ENCODE data around the gene NTRK2.
"Not testable (repeated sequence)": the region's sequence is repeated elsewhere in the genome, so short reads cannot be mapped to it uniquely, and the experiment has no call there.

DNA sequence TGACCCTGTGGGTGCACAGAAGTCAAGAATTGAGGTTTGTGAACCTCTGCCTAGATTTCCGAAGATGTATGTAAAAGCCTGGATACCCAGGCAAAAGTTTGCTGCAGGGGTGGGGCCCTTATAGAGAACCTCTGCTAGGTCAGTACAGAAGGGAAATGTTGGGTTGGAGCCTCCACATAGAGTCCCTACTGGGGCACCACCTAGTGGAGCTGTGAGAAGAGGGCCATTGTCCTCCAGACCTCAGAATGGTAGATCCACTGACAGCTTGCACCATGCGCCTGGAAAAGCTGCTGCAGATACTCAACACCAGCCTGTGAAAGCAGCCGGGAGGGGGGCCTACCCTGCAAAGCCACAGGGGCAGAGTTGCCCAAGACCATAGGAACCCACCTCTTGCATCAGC lies 399.9 kb downstream of the NTRK2 start:
- not testable (repeated sequence) for TF ChIP-seq EGR1 (IDR thresholded peaks at IDR 0.05; ENCODE audit: borderline replicate concordance in 1 of 2, low read depth in 2 of 2, low read length in 2 of 2); SUZ12 (IDR thresholded peaks at IDR 0.05; ENCODE audit: unreplicated experiment); TARDBP (IDR thresholded peaks at IDR 0.05; ENCODE audit: borderline replicate concordance); BHLHE40 (IDR thresholded peaks at IDR 0.05; ENCODE audit: borderline replicate concordance in 1 of 2, low read depth in 2 of 2, low read length in 1 of 2)
